GM23338 (cell line): ENCODE results near the gene GADD45B. TPM values are rescaled to one million over a fixed set of nuclear protein-coding genes. Genes with fewer than 3 reads are reported as not detected.

Experiments used
- ATAC-seq: fragments of 200-7000 bp; cut with Tn5 transposase; 3 replicates; pipeline ENCODE4 v1.9.1; 2020
- DNase-seq: peaks from one replicate; pipeline ENCODE4 v3.0.0-alpha.2; 2015; ENCODE audit warnings: low spot score
- H2AFZ ChIP-seq: fragments of 200-600 bp; sonication (generic); 2 replicates; pipeline ENCODE4 v1.8.0; 2016; ENCODE audit warnings: antibody characterized with exemption, mild to moderate bottlenecking, moderate library complexity
- H3F3A ChIP-seq: fragments of 200-600 bp; sonication (generic); replicated peaks from 2 replicates; pipeline ENCODE4 v1.8.0; 2017; ENCODE audit warnings: antibody characterized with exemption, mixed run types, low read depth
- H3K27ac ChIP-seq: fragments of 200-600 bp; sonication (generic); 2 replicates; pipeline ENCODE4 v1.6.1; 2016; ENCODE audit warnings: low read depth
- H3K27me3 ChIP-seq: fragments of 200-600 bp; sonication (generic); 2 replicates; pipeline ENCODE4 v1.8.0; 2016; ENCODE audit warnings: mild to moderate bottlenecking, mixed run types, moderate library complexity; ENCODE audit not compliant: insufficient read depth
- H3K36me3 ChIP-seq: fragments of 200-600 bp; sonication (generic); 2 replicates; pipeline ENCODE4 v1.8.0; 2016; ENCODE audit warnings: mild to moderate bottlenecking; ENCODE audit not compliant: insufficient read depth
- H3K4me1 ChIP-seq: fragments of 200-600 bp; sonication (generic); 2 replicates; pipeline ENCODE4 v1.8.0; 2016; ENCODE audit warnings: mild to moderate bottlenecking, moderate library complexity; ENCODE audit not compliant: insufficient read depth
- H3K4me2 ChIP-seq: fragments of 200-600 bp; sonication (generic); 2 replicates; pipeline ENCODE4 v1.7.1; 2017; ENCODE audit warnings: mixed run types
- H3K4me3 ChIP-seq: fragments of 200-600 bp; sonication (generic); 2 replicates; pipeline ENCODE4 v1.6.1; 2016; ENCODE audit warnings: mixed run types
- H3K79me2 ChIP-seq: fragments of 200-600 bp; sonication (generic); replicated peaks from 2 replicates; pipeline ENCODE4 v1.8.0; 2017; ENCODE audit warnings: mild to moderate bottlenecking; ENCODE audit not compliant: insufficient read depth
- H3K9me2 ChIP-seq: fragments of 200-600 bp; sonication (generic); 2 replicates; pipeline ENCODE4 v1.8.0; 2017; ENCODE audit not compliant: insufficient read depth
- H4K20me1 ChIP-seq: fragments of 200-600 bp; sonication (generic); replicated peaks from 2 replicates; pipeline ENCODE4 v1.8.0; 2017; ENCODE audit warnings: mild to moderate bottlenecking; ENCODE audit not compliant: insufficient read depth
- H3K27ac Mint-ChIP-seq: 2 replicates; pipeline ENCODE4 v1.8.0; 2020; ENCODE audit warnings: inconsistent platforms, mild to moderate bottlenecking, moderate library complexity, mixed read lengths
- H3K27me3 Mint-ChIP-seq: 3 replicates; pipeline ENCODE4 v1.8.0; 2022; ENCODE audit warnings: low read depth, mild to moderate bottlenecking, moderate library complexity, mixed read lengths, inconsistent platforms; ENCODE audit not compliant: insufficient read depth, poor library complexity
- H3K36me3 Mint-ChIP-seq: 3 replicates; pipeline ENCODE4 v1.8.0; 2021; ENCODE audit warnings: low read depth, mild to moderate bottlenecking, inconsistent platforms, moderate library complexity, mixed read lengths
- H3K4me1 Mint-ChIP-seq: 3 replicates; pipeline ENCODE4 v1.8.0; 2020; ENCODE audit warnings: mild to moderate bottlenecking, inconsistent platforms, mixed read lengths
- H3K4me3 Mint-ChIP-seq: 3 replicates; pipeline ENCODE4 v1.8.0; 2021; ENCODE audit warnings: moderate library complexity, mild to moderate bottlenecking, inconsistent platforms, mixed read lengths
- H3K9me3 Mint-ChIP-seq: 3 replicates; pipeline ENCODE4 v1.8.0; 2020; ENCODE audit warnings: moderate library complexity, mild to moderate bottlenecking, inconsistent platforms, mixed read lengths
- CREB1 ChIP-seq: fragments of 250-450 bp; sonication (Bioruptor Pico); IDR thresholded peaks from 2 replicates; pipeline ENCODE4 v1.5.0; 2020; ENCODE audit warnings: low read depth, mild to moderate bottlenecking, moderate library complexity
- EZH2 ChIP-seq: fragments of 200-600 bp; sonication (generic); IDR thresholded peaks from one replicate; pipeline ENCODE4 v1.8.0; 2017; ENCODE audit warnings: antibody characterized with exemption, mild to moderate bottlenecking, low read depth; ENCODE audit not compliant: unreplicated experiment
- EZH2phosphoT487 ChIP-seq: fragments of 200-600 bp; sonication (generic); IDR thresholded peaks from one replicate; pipeline ENCODE4 v1.8.1; 2018; ENCODE audit warnings: antibody characterized with exemption; ENCODE audit not compliant: unreplicated experiment
- JUNB ChIP-seq: IDR thresholded peaks from one replicate; pipeline ENCODE4 v1.6.1; 2016; ENCODE audit warnings: antibody characterized with exemption; ENCODE audit not compliant: unreplicated experiment
- NANOG ChIP-seq: IDR thresholded peaks from 2 replicates; pipeline ENCODE4 v1.6.1; 2016; ENCODE audit warnings: antibody characterized with exemption, borderline replicate concordance
- STAT1 ChIP-seq: IDR thresholded peaks from one replicate; pipeline ENCODE4 v1.6.1; 2016; ENCODE audit warnings: antibody characterized with exemption; ENCODE audit not compliant: unreplicated experiment
- ZNF114 ChIP-seq: fragments of 250-450 bp; sonication (Bioruptor Pico); IDR thresholded peaks from 2 replicates; pipeline ENCODE4 v1.5.0; 2020; ENCODE audit warnings: mild to moderate bottlenecking, moderate library complexity
- ZNF331 ChIP-seq: fragments of 250-450 bp; sonication (Bioruptor Pico); IDR thresholded peaks from 2 replicates; pipeline ENCODE4 v1.5.0; 2020; ENCODE audit warnings: low read depth, mild to moderate bottlenecking, moderate library complexity
- polyA plus RNA-seq: library from polyadenylated mRNA; unstranded; fragments of >200 nt; fragmentation: Nextera tagmentation; extraction: Ambion mirVana; gene quantifications from 2 replicates; pipeline ENCODE4 v1.2.1, GENCODE V29; 2016
- total RNA-seq: library from RNA; depleted of rRNA; stranded (reverse); fragments of >200 nt; shearing (Covaris generic); gene quantifications from 2 replicates; pipeline ENCODE4 v1.2.3, GENCODE V29; 2014
- TF ChIP-seq, protein P1 (sequence below), 2 experiments: fragments of 200-600 bp in 1 of 2; sonication (generic) in 1 of 2; conservative IDR thresholded peaks; 2 replicates each; pipeline versions ENCODE4 v1.5.1 to v1.6.1; 2016 to 2017; ENCODE audit warnings: antibody characterized with exemption in 2 of 2, low read depth in 2 of 2, mild to moderate bottlenecking in 2 of 2, moderate library complexity in 1 of 2
- TF ChIP-seq, protein P2 (sequence below): IDR thresholded peaks from one replicate; pipeline ENCODE4 v1.6.1; 2018; ENCODE audit warnings: antibody characterized with exemption; ENCODE audit not compliant: unreplicated experiment
- TF ChIP-seq, protein P3 (sequence below): IDR thresholded peaks from 2 replicates; pipeline ENCODE4 v1.6.1; 2016; ENCODE audit warnings: antibody characterized with exemption

Gene GADD45B
- total and polyA plus RNA-seq, 2 experiments from 2014 or later = 12.3 to 16.6 TPM

DNA sequence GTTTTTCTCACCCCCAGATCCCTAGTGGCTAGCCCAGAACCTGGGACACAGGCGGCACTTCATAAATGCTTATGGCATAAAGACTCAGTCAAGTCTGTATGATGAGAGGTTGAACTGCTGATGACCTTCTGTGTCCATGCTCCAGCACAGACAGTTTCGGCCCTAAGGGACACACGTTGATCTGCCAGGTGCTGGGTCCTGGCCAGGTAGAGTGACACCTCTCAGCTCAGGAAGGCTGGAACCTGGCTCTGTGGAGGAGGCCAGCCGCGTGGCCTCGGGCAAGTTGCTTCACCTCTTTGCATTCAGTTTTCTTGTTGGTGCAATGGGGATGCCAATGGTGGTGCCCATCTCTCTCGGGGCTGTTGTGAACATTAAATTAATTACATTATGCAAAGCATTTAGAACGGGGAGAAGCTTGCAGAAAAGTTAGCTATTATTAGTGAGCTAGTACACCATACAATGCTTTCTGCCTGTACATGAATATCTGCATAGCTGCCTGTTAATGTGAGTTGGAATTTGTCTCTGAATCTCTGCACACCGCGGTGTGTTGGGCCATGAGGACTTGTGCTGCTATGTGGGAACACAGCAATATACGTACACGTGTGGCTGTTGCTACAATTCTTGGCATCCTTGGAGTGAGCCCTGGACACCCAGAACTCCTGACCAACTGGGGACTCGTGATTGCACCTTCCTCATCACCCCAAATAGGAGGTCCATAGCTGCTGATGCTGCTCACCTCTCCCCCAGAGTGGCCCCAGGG lies 8.4 kb downstream of the GADD45B start:
- Histone ChIP-seq H3K36me3 (no peaks in the 10 kb centered on the region), H2AFZ (no peak overlapping the region), H3K4me3 (no peak overlapping the region), H3K4me2 (no peak overlapping the region), H3K27ac (no peak overlapping the region), H4K20me1 (no peaks in the 10 kb centered on the region; the same call in 1 of the 2 replicates), H3K79me2 (no peaks in the 10 kb centered on the region), H3F3A (no peaks in the 10 kb centered on the region), H3K27me3 (peaks cover 42% of the 10 kb centered on the region), H3K4me1 (peaks cover 6% of the 10 kb centered on the region; the same call in 1 of the 2 replicates), H3K9me2 (no peaks in the 10 kb centered on the region)
- H3K27me3 Mint-ChIP-seq = peaks cover 37% of the 10 kb centered on the region
- no peak overlapping the region for H3K4me3 Mint-ChIP-seq
- DNase-seq (no peak), ATAC-seq (no peak)
- H3K27ac Mint-ChIP-seq = no peak overlapping the region
- peaks cover 4% of the 10 kb centered on the region; the same call in 2 of the 3 replicates for H3K36me3 Mint-ChIP-seq
- H3K9me3 Mint-ChIP-seq = peaks cover 30% of the 10 kb centered on the region
- H3K4me1 Mint-ChIP-seq = peaks cover 7% of the 10 kb centered on the region; the same call in 2 of the 3 replicates
- TF ChIP-seq ZNF331 (CRISPR knock-in tag) = no peak
- TF ChIP-seq JUNB = no peak
- TF ChIP-seq EZH2phosphoT487 = no peak
- no peak for TF ChIP-seq EZH2
- no peak for TF ChIP-seq STAT1

DNA sequence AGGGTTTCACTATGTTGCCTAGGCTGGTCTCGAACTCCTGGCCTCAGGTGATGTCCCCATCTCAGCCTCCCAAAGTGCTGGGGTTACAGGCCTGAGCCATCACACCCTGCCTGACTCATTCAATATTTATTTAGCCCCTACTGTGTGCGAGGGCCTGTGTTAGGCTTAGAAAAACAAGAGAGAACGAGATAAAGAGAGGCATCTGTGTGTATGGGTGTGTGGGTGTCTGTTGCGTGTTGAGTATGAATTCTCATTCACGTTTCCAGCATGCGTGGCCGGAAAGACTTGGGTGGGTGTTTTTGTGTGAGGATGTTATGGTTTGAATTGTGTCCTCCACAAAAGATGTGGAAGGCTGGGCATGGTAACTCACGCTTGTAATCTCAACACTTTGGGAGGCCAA lies 9.5 kb downstream of the GADD45B start:
- peaks cover 39% of the 10 kb centered on the region for H3K27me3 Mint-ChIP-seq
- H3K4me3 Mint-ChIP-seq = no peak overlapping the region
- peaks cover 4% of the 10 kb centered on the region; the same call in 2 of the 3 replicates for H3K36me3 Mint-ChIP-seq
- no peak for TF ChIP-seq CREB1 (CRISPR knock-in tag)
- TF ChIP-seq, protein P1, sequence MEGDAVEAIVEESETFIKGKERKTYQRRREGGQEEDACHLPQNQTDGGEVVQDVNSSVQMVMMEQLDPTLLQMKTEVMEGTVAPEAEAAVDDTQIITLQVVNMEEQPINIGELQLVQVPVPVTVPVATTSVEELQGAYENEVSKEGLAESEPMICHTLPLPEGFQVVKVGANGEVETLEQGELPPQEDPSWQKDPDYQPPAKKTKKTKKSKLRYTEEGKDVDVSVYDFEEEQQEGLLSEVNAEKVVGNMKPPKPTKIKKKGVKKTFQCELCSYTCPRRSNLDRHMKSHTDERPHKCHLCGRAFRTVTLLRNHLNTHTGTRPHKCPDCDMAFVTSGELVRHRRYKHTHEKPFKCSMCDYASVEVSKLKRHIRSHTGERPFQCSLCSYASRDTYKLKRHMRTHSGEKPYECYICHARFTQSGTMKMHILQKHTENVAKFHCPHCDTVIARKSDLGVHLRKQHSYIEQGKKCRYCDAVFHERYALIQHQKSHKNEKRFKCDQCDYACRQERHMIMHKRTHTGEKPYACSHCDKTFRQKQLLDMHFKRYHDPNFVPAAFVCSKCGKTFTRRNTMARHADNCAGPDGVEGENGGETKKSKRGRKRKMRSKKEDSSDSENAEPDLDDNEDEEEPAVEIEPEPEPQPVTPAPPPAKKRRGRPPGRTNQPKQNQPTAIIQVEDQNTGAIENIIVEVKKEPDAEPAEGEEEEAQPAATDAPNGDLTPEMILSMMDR (conservative IDR thresholded peaks at IDR 0.05; ENCODE audit: low read depth in 2 of 2) = no peak
- TF ChIP-seq, protein P2, sequence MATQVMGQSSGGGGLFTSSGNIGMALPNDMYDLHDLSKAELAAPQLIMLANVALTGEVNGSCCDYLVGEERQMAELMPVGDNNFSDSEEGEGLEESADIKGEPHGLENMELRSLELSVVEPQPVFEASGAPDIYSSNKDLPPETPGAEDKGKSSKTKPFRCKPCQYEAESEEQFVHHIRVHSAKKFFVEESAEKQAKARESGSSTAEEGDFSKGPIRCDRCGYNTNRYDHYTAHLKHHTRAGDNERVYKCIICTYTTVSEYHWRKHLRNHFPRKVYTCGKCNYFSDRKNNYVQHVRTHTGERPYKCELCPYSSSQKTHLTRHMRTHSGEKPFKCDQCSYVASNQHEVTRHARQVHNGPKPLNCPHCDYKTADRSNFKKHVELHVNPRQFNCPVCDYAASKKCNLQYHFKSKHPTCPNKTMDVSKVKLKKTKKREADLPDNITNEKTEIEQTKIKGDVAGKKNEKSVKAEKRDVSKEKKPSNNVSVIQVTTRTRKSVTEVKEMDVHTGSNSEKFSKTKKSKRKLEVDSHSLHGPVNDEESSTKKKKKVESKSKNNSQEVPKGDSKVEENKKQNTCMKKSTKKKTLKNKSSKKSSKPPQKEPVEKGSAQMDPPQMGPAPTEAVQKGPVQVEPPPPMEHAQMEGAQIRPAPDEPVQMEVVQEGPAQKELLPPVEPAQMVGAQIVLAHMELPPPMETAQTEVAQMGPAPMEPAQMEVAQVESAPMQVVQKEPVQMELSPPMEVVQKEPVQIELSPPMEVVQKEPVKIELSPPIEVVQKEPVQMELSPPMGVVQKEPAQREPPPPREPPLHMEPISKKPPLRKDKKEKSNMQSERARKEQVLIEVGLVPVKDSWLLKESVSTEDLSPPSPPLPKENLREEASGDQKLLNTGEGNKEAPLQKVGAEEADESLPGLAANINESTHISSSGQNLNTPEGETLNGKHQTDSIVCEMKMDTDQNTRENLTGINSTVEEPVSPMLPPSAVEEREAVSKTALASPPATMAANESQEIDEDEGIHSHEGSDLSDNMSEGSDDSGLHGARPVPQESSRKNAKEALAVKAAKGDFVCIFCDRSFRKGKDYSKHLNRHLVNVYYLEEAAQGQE = no peak
- TF ChIP-seq, protein P3, sequence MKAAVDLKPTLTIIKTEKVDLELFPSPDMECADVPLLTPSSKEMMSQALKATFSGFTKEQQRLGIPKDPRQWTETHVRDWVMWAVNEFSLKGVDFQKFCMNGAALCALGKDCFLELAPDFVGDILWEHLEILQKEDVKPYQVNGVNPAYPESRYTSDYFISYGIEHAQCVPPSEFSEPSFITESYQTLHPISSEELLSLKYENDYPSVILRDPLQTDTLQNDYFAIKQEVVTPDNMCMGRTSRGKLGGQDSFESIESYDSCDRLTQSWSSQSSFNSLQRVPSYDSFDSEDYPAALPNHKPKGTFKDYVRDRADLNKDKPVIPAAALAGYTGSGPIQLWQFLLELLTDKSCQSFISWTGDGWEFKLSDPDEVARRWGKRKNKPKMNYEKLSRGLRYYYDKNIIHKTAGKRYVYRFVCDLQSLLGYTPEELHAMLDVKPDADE = no peak
- TF ChIP-seq NANOG = no peak
- no peak for TF ChIP-seq ZNF114 (CRISPR knock-in tag)
- no peak for TF ChIP-seq STAT1

More for the DNA sequence above, 9.5 kb downstream of the GADD45B start:
- H3K27me3 ChIP-seq = peaks cover 44% of the 10 kb centered on the region
- no peaks in the 10 kb centered on the region; the same call in 1 of the 2 replicates for H4K20me1 ChIP-seq
- no peak for DNase-seq
- peaks cover 30% of the 10 kb centered on the region for H3K9me3 Mint-ChIP-seq
- H3K4me2 ChIP-seq = no peak overlapping the region
- no peaks in the 10 kb centered on the region for H3K9me2 ChIP-seq
- ATAC-seq = no peak
- no peak overlapping the region for H2AFZ ChIP-seq
- peaks cover 6% of the 10 kb centered on the region; the same call in 1 of the 2 replicates for H3K4me1 ChIP-seq
- H3F3A ChIP-seq = no peaks in the 10 kb centered on the region
- H3K27ac ChIP-seq = no peak overlapping the region
- H3K79me2 ChIP-seq = no peaks in the 10 kb centered on the region
- peaks cover 4% of the 10 kb centered on the region; the same call in 2 of the 3 replicates for H3K4me1 Mint-ChIP-seq
- H3K27ac Mint-ChIP-seq = no peak overlapping the region
- no peaks in the 10 kb centered on the region for H3K36me3 ChIP-seq
- H3K4me3 ChIP-seq = no peak overlapping the region
